Prostate gland (tissue), 2 donors: ENCODE measurements around the gene MYH16. TPM values are rescaled to one million over a fixed set of nuclear protein-coding genes. Genes with fewer than 3 reads are reported as not detected.

Experiments used
- DNase-seq: peaks from one replicate; pipeline ENCODE4 v3.0.0-alpha.2; 2019; ENCODE audit warnings: low spot score
- H3K27ac ChIP-seq, 2 donors: fragments of 200-600 bp; sonication (generic); 2 replicates each; pipeline ENCODE4 v1.5.1; 2017 to 2019
- H3K27me3 ChIP-seq: fragments of 200-600 bp; sonication (generic); replicated peaks from 2 replicates; pipeline ENCODE4 v1.5.1; 2019; ENCODE audit not compliant: insufficient read depth
- H3K36me3 ChIP-seq, 2 donors: fragments of 200-600 bp; sonication (generic); 1 replicate in 1 of 2; 2 replicates in 1 of 2; pipeline versions ENCODE4 v1.5.1 to v1.8.1; 2017 to 2019
- H3K4me1 ChIP-seq: fragments of 200-600 bp; sonication (generic); replicated peaks from 2 replicates; pipeline ENCODE4 v1.5.1; 2019
- H3K4me3 ChIP-seq, 2 donors: fragments of 200-600 bp; sonication (generic); 2 replicates each; pipeline ENCODE4 v1.5.1; 2017 to 2019
- H3K9me3 ChIP-seq: fragments of 200-600 bp; sonication (generic); 2 replicates; pipeline ENCODE4 v1.5.1; 2017
- CTCF ChIP-seq, 4 experiments: fragments of 200-600 bp in 2 of 4; fragments of 450-650 bp in 2 of 4; sonication (generic) in 2 of 4; IDR thresholded peaks; 1 replicate in 3 of 4; 2 replicates in 1 of 4; pipeline ENCODE4 v1.5.1; 2016 to 2019; ENCODE audit warnings: antibody characterized with exemption in 4 of 4, mild to moderate bottlenecking in 2 of 4, moderate library complexity in 2 of 4
- POLR2A ChIP-seq: fragments of 450-650 bp; IDR thresholded peaks from one replicate; pipeline ENCODE4 v1.6.1; 2016; ENCODE audit warnings: antibody characterized with exemption, mild to moderate bottlenecking
- POLR2AphosphoS5 ChIP-seq: sonication (generic); formaldehyde crosslinking; IDR thresholded peaks from one replicate; pipeline ENCODE4 v1.6.1; 2017; ENCODE audit warnings: antibody characterized with exemption
- WGBS: methylation state at CpG from one replicate; pipeline ENCODE4 v1.1.5; 2018; 5-methylcytosine and 5-hydroxymethylcytosine counted together
- intact Hi-C: fragments of 100-400 bp; cut with DNase I; formaldehyde crosslinking; loops from one replicate; pipeline ENCODE4 v1.14.2; 2022
- total RNA-seq, 2 donors: library from RNA; depleted of rRNA; stranded (reverse); fragments of >200 nt; gene quantifications; one replicate each; pipeline ENCODE4 v1.1.0, GENCODE V29; 2016

Gene MYH16
- total RNA-seq, 2 donors from 2014 or later: 0.97 TPM; not detected in 1

- TF ChIP-seq POLR2AphosphoS5 (no peak), POLR2A (no peak), CTCF (IDR thresholded peaks at IDR 0.05) (no peak)
- H3K9me3 ChIP-seq: no peaks in the 10 kb centered on the region
- H3K4me3 ChIP-seq: no peak overlapping the region
- no peaks in the 10 kb centered on the region for H3K4me1 ChIP-seq
- no peak overlapping the region for H3K27ac ChIP-seq
- no peaks in the 10 kb centered on the region for H3K27me3 ChIP-seq
- WGBS: 95% methylated on average over 7 of the region's 7 CpGs
- no peaks in the 10 kb centered on the region for H3K36me3 ChIP-seq
- DNase-seq: no peak
- intact Hi-C loops: no loop called here
These were observed 15.0 kb upstream of the MYH16 start for GRCh38 chr7:99257675-99258074.

- Histone ChIP-seq H3K9me3 (no peaks in the 10 kb centered on the region), H3K4me1 (no peaks in the 10 kb centered on the region), H3K27ac (no peak overlapping the region), H3K27me3 (no peaks in the 10 kb centered on the region), H3K4me3 (no peak overlapping the region), H3K36me3 (no peaks in the 10 kb centered on the region)
- 82% methylated on average over 2 of the region's 2 CpGs for WGBS
- intact Hi-C loops: no loop called here
- DNase-seq: no peak
- no peak for TF ChIP-seq POLR2AphosphoS5
- no peak for TF ChIP-seq CTCF (IDR thresholded peaks at IDR 0.05)
- no peak for TF ChIP-seq POLR2A
These were observed 14.1 kb upstream of the MYH16 start for GRCh38 chr7:99258501-99258900.

- Histone ChIP-seq H3K27me3 (no peaks in the 10 kb centered on the region), H3K9me3 (no peaks in the 10 kb centered on the region), H3K27ac (no peak overlapping the region), H3K4me3 (no peak overlapping the region), H3K4me1 (no peaks in the 10 kb centered on the region), H3K36me3 (no peaks in the 10 kb centered on the region)
- intact Hi-C loops: no loop called here
- DNase-seq: no peak
- TF ChIP-seq POLR2A: no peak
- TF ChIP-seq CTCF (IDR thresholded peaks at IDR 0.05): no peak
- no peak for TF ChIP-seq POLR2AphosphoS5
- 100% methylated on average over 1 of the region's 1 CpG for WGBS
These were observed 12.2 kb upstream of the MYH16 start for GRCh38 chr7:99260395-99260794.

- no peaks in the 10 kb centered on the region for H3K9me3 ChIP-seq
- no peak for DNase-seq
- H3K27me3 ChIP-seq: no peaks in the 10 kb centered on the region
- WGBS: 54% methylated on average over 6 of the region's 6 CpGs
- TF ChIP-seq CTCF (IDR thresholded peaks at IDR 0.05) (no peak), POLR2AphosphoS5 (no peak), POLR2A (no peak)
- H3K4me3 ChIP-seq: no peak overlapping the region
- intact Hi-C loops: no loop called here
- H3K36me3 ChIP-seq: no peaks in the 10 kb centered on the region
- no peak overlapping the region for H3K27ac ChIP-seq
- no peaks in the 10 kb centered on the region for H3K4me1 ChIP-seq
These were observed 11.0 kb upstream of the MYH16 start for GRCh38 chr7:99261646-99262045.

GRCh38 chr7:99265848-99266480 lies 6.7 kb upstream of the MYH16 start:
- TF ChIP-seq CTCF (IDR thresholded peaks at IDR 0.05) (no peak), POLR2AphosphoS5 (no peak)
- H3K4me3 ChIP-seq: no peak overlapping the region
- 73% methylated on average over 4 of the region's 4 CpGs for WGBS
- H3K36me3 ChIP-seq: no peaks in the 10 kb centered on the region
- H3K4me1 ChIP-seq: no peaks in the 10 kb centered on the region
- no peaks in the 10 kb centered on the region for H3K9me3 ChIP-seq
- no peaks in the 10 kb centered on the region for H3K27me3 ChIP-seq
- no peak for DNase-seq
- intact Hi-C loops: no loop called here
- no peak overlapping the region for H3K27ac ChIP-seq
